ENCODE measurements around the gene ZNF790. TPM values are rescaled to one million over a fixed set of nuclear protein-coding genes. Genes with fewer than 3 reads are reported as not detected.

The ZNF790 gene
- total RNA-seq, result 1.8 and 5.1 TPM in 2 replicates

GRCh38 chr19:36837906-36838783 is at the start of gene ZNF790:
Gene ZNF790 (minus strand): TSS chr19:36838387. CDS start chr19:36825619, 12,768 bp downstream.

DNA sequence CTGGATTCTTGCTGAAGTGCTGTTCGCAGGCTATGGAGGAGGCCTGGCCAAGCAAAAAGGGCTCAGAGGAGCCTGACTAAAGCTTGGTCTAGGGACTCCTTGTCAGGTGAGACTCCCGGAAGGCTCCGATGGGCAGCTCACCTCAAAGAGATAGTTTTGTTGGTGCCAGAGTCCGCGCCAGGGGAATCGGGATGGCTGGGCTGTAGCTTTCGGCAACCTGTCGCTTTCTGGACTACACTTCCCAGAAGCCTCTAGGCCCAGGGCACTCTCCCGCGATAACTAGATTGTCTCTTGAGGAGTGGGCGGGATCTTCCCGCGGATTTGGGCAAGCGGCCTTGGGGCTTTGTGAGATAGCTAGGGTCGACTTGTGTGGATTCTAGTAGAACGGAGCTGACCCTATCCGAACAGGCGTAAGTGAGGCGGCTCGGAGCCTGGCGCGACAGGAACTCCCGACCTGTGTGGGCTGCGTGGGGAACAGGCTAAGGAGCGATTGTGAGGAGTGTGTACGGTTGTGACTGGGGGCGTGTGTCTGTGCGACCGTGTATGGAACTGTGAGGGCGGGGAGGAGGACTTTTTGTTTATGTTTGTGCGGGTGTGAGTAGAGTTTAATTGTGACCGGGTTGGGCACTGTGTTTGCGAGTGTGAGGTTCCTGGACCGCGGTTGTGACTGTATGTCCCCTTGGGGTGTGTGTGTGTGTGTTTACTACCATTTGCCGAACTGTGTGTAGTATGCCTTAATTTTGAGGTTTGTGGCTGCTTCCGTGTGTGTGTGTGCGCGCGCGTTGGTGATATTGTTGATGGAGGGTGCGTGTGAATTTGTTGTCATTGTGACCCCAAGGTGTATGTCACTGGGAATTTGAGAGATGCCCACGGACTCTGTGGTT is 12.6 kb upstream of the ZNF790 start, which contains the start of gene ZNF345:
TSS of gene ZNF345 (plus strand) at position 318 of the 884 bp plus-strand sequence. CDS start 25,955 bp downstream, outside the sequence.

DNA sequence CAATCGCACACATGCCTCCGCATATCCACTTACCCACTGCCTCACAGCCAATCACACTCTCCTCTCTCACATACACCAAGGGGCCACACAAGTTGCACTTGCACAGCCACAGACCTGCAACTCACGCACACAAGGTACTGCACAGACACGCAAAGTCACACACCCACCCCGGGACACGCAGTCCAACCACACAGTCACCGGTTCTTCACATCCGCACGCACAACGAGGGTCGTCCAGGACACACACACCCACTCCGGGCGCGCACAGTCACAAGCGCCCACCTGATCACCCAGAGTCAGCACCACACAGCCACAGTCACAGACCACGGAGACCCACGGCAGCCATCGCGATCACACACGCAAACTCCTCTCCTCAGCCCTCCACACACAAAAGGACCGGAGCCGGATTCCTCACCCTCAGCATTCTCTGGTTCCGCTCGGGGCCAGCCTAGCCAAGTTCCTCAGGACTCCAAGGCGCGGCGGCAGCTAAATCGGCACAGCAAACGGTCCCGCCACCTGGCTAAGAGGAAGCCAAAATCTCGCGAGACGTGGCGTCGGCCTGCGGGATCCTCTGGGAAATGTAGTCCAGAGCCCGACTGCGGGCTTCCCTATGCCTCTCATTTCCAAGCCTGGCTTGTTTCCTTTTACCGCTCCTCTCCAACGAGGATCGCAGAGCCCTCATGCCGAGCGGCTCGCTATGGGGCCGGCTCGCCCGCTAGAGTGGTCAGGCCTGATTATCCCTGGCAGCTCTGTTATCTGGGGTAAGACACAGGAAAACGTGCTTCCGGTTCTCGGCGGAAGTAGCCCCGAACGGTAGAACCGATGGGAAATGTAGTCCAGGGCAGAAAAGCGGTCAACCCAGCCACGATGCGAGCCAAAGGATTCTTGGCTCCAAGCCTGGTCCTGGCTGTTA is 65.6 kb downstream of the ZNF790 start, which contains the start of gene ZNF850:
TSS of gene ZNF850 (minus strand) at position 497 of the 912 bp plus-strand sequence. CDS start 10,201 bp downstream, outside the sequence.

Other genes with a start within 250 kb of the ZNF790 start
- 2.8 and 4.1 TPM in 2 replicates for gene ZNF382, start 233.1 kb downstream of the ZNF790 start, total RNA-seq
- gene ZNF461, start 171.6 kb downstream of the ZNF790 start, total RNA-seq, result 1.8 and 10.1 TPM in 2 replicates
- 3.8 and 9.7 TPM in 2 replicates for gene ZNF567, start 150.8 kb downstream of the ZNF790 start, total RNA-seq
- gene ZNF850, start 65.6 kb downstream of the ZNF790 start, total RNA-seq, result 0.72 and 3.0 TPM in 2 replicates
- 0.78 and 3.5 TPM in 2 replicates for gene ZNF345, start 12.5 kb upstream of the ZNF790 start, total RNA-seq
- 2.3 and 4.1 TPM in 2 replicates for gene ZNF829, start 77.9 kb upstream of the ZNF790 start, total RNA-seq
- 4.3 and 5.0 TPM in 2 replicates for gene ZNF568, start 77.9 kb upstream of the ZNF790 start, total RNA-seq
- gene ZNF420, start 240.0 kb upstream of the ZNF790 start, total RNA-seq, result 4.5 and 8.7 TPM in 2 replicates

All from epithelial cell of alveolus of lung (primary cell).